Measurements from ENCODE around the gene SVOP.

SVOP gene

GRCh38 chr12:109018296-109018695, 2.6 kb downstream of the SVOP start:
- H4K8ac ChIP-seq (ENCODE audit: low read depth, low read length), result no peak overlapping the region
- no peak overlapping the region for H2AK5ac ChIP-seq (ENCODE audit: low read depth, low read length)
- H3K9ac ChIP-seq (ENCODE audit: low read depth, low read length, poor library complexity), result no peak overlapping the region
- H2BK120ac ChIP-seq (ENCODE audit: low read depth, low read length), result no peak overlapping the region
- no peak overlapping the region for H2BK15ac ChIP-seq (ENCODE audit: low read length)
- no peak overlapping the region for H3K18ac ChIP-seq (ENCODE audit: low read length)
- no peak overlapping the region for H3K23ac ChIP-seq (ENCODE audit: low read depth, low read length, poor library complexity)
- no peak overlapping the region for H4K91ac ChIP-seq (ENCODE audit: low read depth, low read length, poor library complexity)
- no peak for DNase-seq (ENCODE audit: low spot score)
- no peak overlapping the region for H2BK12ac ChIP-seq (ENCODE audit: low read length)
- H2AFZ ChIP-seq (ENCODE audit: low read length), result no peak overlapping the region
- H3K4me3 ChIP-seq (ENCODE audit: low read length in 2 of 2), result no peak overlapping the region
- no peak overlapping the region for H3K4me2 ChIP-seq (ENCODE audit: insufficient read depth, low read length, poor library complexity, severe bottlenecking)
- H3K4me1 ChIP-seq (ENCODE audit: control insufficient read depth in 2 of 2, insufficient read depth in 1 of 2, low read depth in 1 of 2, low read length in 2 of 2), result peaks cover 0 to 3% of the 10 kb centered on the region in 2 donors
- H3K36me3 ChIP-seq (replicated peaks in 1 of 2; ENCODE audit: control insufficient read depth in 2 of 2, insufficient read depth in 2 of 2, low read length in 2 of 2), result no peaks in the 10 kb centered on the region
- no peak overlapping the region for H3K4ac ChIP-seq (ENCODE audit: low read length)
- no peaks in the 10 kb centered on the region for H3K9me3 ChIP-seq (replicated peaks in 1 of 2; ENCODE audit: control insufficient read depth in 2 of 2, insufficient read depth in 1 of 2, low read depth in 1 of 2, low read length in 2 of 2)
- no peak overlapping the region for H3K27ac ChIP-seq (replicated peaks; ENCODE audit: low read length)
- no CpG with 5 or more reads among the region's 4 CpGs for WGBS, 2 donors (ENCODE audit: extremely low coverage in 2 of 2, insufficient read length in 2 of 2, insufficient replicate concordance in 1 of 2)
- no peaks in the 10 kb centered on the region for H3K79me1 ChIP-seq (ENCODE audit: low read depth, low read length)
- H2BK5ac ChIP-seq (ENCODE audit: low read length), result no peak overlapping the region
- H3K27me3 ChIP-seq (ENCODE audit: control insufficient read depth in 3 of 3, insufficient read depth in 3 of 3, low read depth in 1 of 3, low read length in 3 of 3), result no peaks in the 10 kb centered on the region
- no peak overlapping the region for H3K14ac ChIP-seq (ENCODE audit: low read length)

- H3K9ac ChIP-seq (ENCODE audit: low read depth, low read length, poor library complexity), result no peak overlapping the region
- H3K4me2 ChIP-seq (ENCODE audit: insufficient read depth, low read length, poor library complexity, severe bottlenecking), result no peak overlapping the region
- no peak overlapping the region for H2AK5ac ChIP-seq (ENCODE audit: low read depth, low read length)
- H2BK5ac ChIP-seq (ENCODE audit: low read length), result no peak overlapping the region
- peaks cover 0 to 2% (median 0%) of the 10 kb centered on the region in 3 experiments for H3K27me3 ChIP-seq (ENCODE audit: control insufficient read depth in 3 of 3, insufficient read depth in 3 of 3, low read depth in 1 of 3, low read length in 3 of 3)
- H3K4me1 ChIP-seq (ENCODE audit: control insufficient read depth in 2 of 2, insufficient read depth in 1 of 2, low read depth in 1 of 2, low read length in 2 of 2), result peaks cover 0 to 3% of the 10 kb centered on the region in 2 donors
- H3K79me1 ChIP-seq (ENCODE audit: low read depth, low read length), result no peaks in the 10 kb centered on the region
- H4K8ac ChIP-seq (ENCODE audit: low read depth, low read length), result no peak overlapping the region
- H2BK120ac ChIP-seq (ENCODE audit: low read depth, low read length), result no peak overlapping the region
- H3K23ac ChIP-seq (ENCODE audit: low read depth, low read length, poor library complexity), result no peak overlapping the region
- no peak overlapping the region for H2AFZ ChIP-seq (ENCODE audit: low read length)
- no peak overlapping the region for H3K4me3 ChIP-seq (ENCODE audit: low read length in 2 of 2)
- no peak overlapping the region for H2BK12ac ChIP-seq (ENCODE audit: low read length)
- H4K91ac ChIP-seq (ENCODE audit: low read depth, low read length, poor library complexity), result no peak overlapping the region
- no peaks in the 10 kb centered on the region for H3K9me3 ChIP-seq (replicated peaks in 1 of 2; ENCODE audit: control insufficient read depth in 2 of 2, insufficient read depth in 1 of 2, low read depth in 1 of 2, low read length in 2 of 2)
- no peak overlapping the region for H2BK15ac ChIP-seq (ENCODE audit: low read length)
- H3K14ac ChIP-seq (ENCODE audit: low read length), result no peak overlapping the region
- H3K18ac ChIP-seq (ENCODE audit: low read length), result no peak overlapping the region
- DNase-seq (ENCODE audit: low spot score), result no peak
- whole genome bisulfite sequencing, 2 donors (ENCODE audit: extremely low coverage in 2 of 2, insufficient read length in 2 of 2, insufficient replicate concordance in 1 of 2), result no CpG with 5 or more reads among the region's 6 CpGs
- H3K4ac ChIP-seq (ENCODE audit: low read length), result no peak overlapping the region
- no peak overlapping the region for H3K27ac ChIP-seq (replicated peaks; ENCODE audit: low read length)
- H3K36me3 ChIP-seq (replicated peaks in 1 of 2; ENCODE audit: control insufficient read depth in 2 of 2, insufficient read depth in 2 of 2, low read length in 2 of 2), result no peaks in the 10 kb centered on the region
These were observed 3.9 kb downstream of the SVOP start for GRCh38 chr12:109016978-109017377.

GRCh38 chr12:109016016-109016415, 4.9 kb downstream of the SVOP start:
- Histone ChIP-seq H3K79me1 (ENCODE audit: low read depth, low read length) (no peaks in the 10 kb centered on the region), H3K4me2 (ENCODE audit: insufficient read depth, low read length, poor library complexity, severe bottlenecking) (no peak overlapping the region), H3K4me3 (ENCODE audit: low read length in 2 of 2) (no peak overlapping the region), H3K9me3 (replicated peaks in 1 of 2; ENCODE audit: control insufficient read depth in 2 of 2, insufficient read depth in 1 of 2, low read depth in 1 of 2, low read length in 2 of 2) (no peaks in the 10 kb centered on the region), H4K91ac (ENCODE audit: low read depth, low read length, poor library complexity) (no peak overlapping the region), H2BK120ac (ENCODE audit: low read depth, low read length) (no peak overlapping the region), H3K18ac (ENCODE audit: low read length) (no peak overlapping the region), H2BK15ac (ENCODE audit: low read length) (no peak overlapping the region), H3K4ac (ENCODE audit: low read length) (no peak overlapping the region), H2BK12ac (ENCODE audit: low read length) (no peak overlapping the region), H3K36me3 (replicated peaks in 1 of 2; ENCODE audit: control insufficient read depth in 2 of 2, insufficient read depth in 2 of 2, low read length in 2 of 2) (no peaks in the 10 kb centered on the region), H3K14ac (ENCODE audit: low read length) (no peak overlapping the region), H4K8ac (ENCODE audit: low read depth, low read length) (no peak overlapping the region), H2AFZ (ENCODE audit: low read length) (no peak overlapping the region), H2AK5ac (ENCODE audit: low read depth, low read length) (no peak overlapping the region), H3K27me3 (ENCODE audit: control insufficient read depth in 3 of 3, insufficient read depth in 3 of 3, low read depth in 1 of 3, low read length in 3 of 3) (peaks cover 0 to 2% (median 0%) of the 10 kb centered on the region in 3 experiments), H2BK5ac (ENCODE audit: low read length) (no peak overlapping the region), H3K23ac (ENCODE audit: low read depth, low read length, poor library complexity) (no peak overlapping the region), H3K27ac (replicated peaks; ENCODE audit: low read length) (no peak overlapping the region), H3K4me1 (ENCODE audit: control insufficient read depth in 2 of 2, insufficient read depth in 1 of 2, low read depth in 1 of 2, low read length in 2 of 2) (peaks cover 0 to 1% of the 10 kb centered on the region in 2 donors), H3K9ac (ENCODE audit: low read depth, low read length, poor library complexity) (no peak overlapping the region)
- WGBS, 2 donors (ENCODE audit: extremely low coverage in 2 of 2, insufficient read length in 2 of 2, insufficient replicate concordance in 1 of 2), result no CpG with 5 or more reads among the region's 8 CpGs
- DNase-seq (ENCODE audit: low spot score), result no peak

GRCh38 chr12:109014984-109015765, 5.7 kb downstream of the SVOP start:
- Histone ChIP-seq H3K79me1 (ENCODE audit: low read depth, low read length) (no peaks in the 10 kb centered on the region), H2AK5ac (ENCODE audit: low read depth, low read length) (no peak overlapping the region), H3K4me1 (ENCODE audit: control insufficient read depth in 2 of 2, insufficient read depth in 1 of 2, low read depth in 1 of 2, low read length in 2 of 2) (peaks cover 0 to 1% of the 10 kb centered on the region in 2 donors), H3K14ac (ENCODE audit: low read length) (no peak overlapping the region), H3K4me2 (ENCODE audit: insufficient read depth, low read length, poor library complexity, severe bottlenecking) (no peak overlapping the region), H4K91ac (ENCODE audit: low read depth, low read length, poor library complexity) (no peak overlapping the region), H3K4me3 (ENCODE audit: low read length in 2 of 2) (no peak overlapping the region), H2BK12ac (ENCODE audit: low read length) (no peak overlapping the region), H4K8ac (ENCODE audit: low read depth, low read length) (no peak overlapping the region), H2BK120ac (ENCODE audit: low read depth, low read length) (no peak overlapping the region), H3K4ac (ENCODE audit: low read length) (no peak overlapping the region), H2BK15ac (ENCODE audit: low read length) (no peak overlapping the region), H3K27ac (replicated peaks; ENCODE audit: low read length) (no peak overlapping the region), H3K18ac (ENCODE audit: low read length) (peak overlapping the region; percentile 17), H3K9ac (ENCODE audit: low read depth, low read length, poor library complexity) (no peak overlapping the region), H3K23ac (ENCODE audit: low read depth, low read length, poor library complexity) (no peak overlapping the region), H3K27me3 (ENCODE audit: control insufficient read depth in 3 of 3, insufficient read depth in 3 of 3, low read depth in 1 of 3, low read length in 3 of 3) (peaks cover 0 to 2% (median 0%) of the 10 kb centered on the region in 3 experiments), H2BK5ac (ENCODE audit: low read length) (no peak overlapping the region), H2AFZ (ENCODE audit: low read length) (no peak overlapping the region), H3K9me3 (replicated peaks in 1 of 2; ENCODE audit: control insufficient read depth in 2 of 2, insufficient read depth in 1 of 2, low read depth in 1 of 2, low read length in 2 of 2) (no peaks in the 10 kb centered on the region), H3K36me3 (replicated peaks in 1 of 2; ENCODE audit: control insufficient read depth in 2 of 2, insufficient read depth in 2 of 2, low read length in 2 of 2) (no peaks in the 10 kb centered on the region)
- WGBS, 2 donors (ENCODE audit: extremely low coverage in 2 of 2, insufficient read length in 2 of 2, insufficient replicate concordance in 1 of 2), result no CpG with 5 or more reads among the region's 6 CpGs
- no peak for DNase-seq (ENCODE audit: low spot score)

Measured in neuronal stem cell (in vitro differentiated cells).